HepG2 (cell line): ENCODE results near the gene KRTAP5-6. TPM values are rescaled to one million over a fixed set of nuclear protein-coding genes. Genes with fewer than 3 reads are reported as not detected.

Experiments
- ATAC-seq: fragments of 200-7000 bp; cut with Tn5 transposase; 3 replicates; pipeline ENCODE4 v1.9.1; 2020; ENCODE audit warnings: mild to moderate bottlenecking, moderate library complexity
- BruUV-seq: library from RNA; stranded (reverse); fragments of 400-500 nt; replicated peaks from 2 replicates; lab custom pipeline; 2021; lab: Mats Ljungman, UMichigan
- CTCF ChIA-PET: fragments of 300-600 bp; formaldehyde crosslinking; extraction: SDS; loops from one replicate; lab custom pipeline; 2021; ENCODE audit warnings: low total read pairs, inconsistent platforms, low intra/inter-chr PET ratio; lab: Yijun Ruan, JAX
- POLR2A ChIA-PET: fragments of 350-600 bp; sonication (Branson Sonifier 250); formaldehyde crosslinking; loops from one replicate; lab custom pipeline; 2020; ENCODE audit warnings: antibody characterized with exemption, inconsistent platforms; lab: Yijun Ruan, JAX
- DNase-seq: peaks from one replicate; pipeline ENCODE4 v3.0.0-alpha.2; 2015; ENCODE audit warnings: low spot score
- FAIRE-seq: peaks from 3 replicates; lab custom pipeline; 2011; peaks lifted over from hg19 to GRCh38; lab: Jason Lieb, UNC
- H2AFZ ChIP-seq: one replicate; pipeline ENCODE4 v1.6.1; 2011; ENCODE audit warnings: low read length, inconsistent platforms
- H3K27ac ChIP-seq: fragments of 300-600 bp; 3 replicates; pipeline ENCODE4 v1.8.0; 2011; ENCODE audit warnings: mixed run types, mild to moderate bottlenecking, mixed read lengths, low read length, inconsistent platforms; ENCODE audit not compliant: insufficient read depth; ENCODE audit errors: extremely low read length
- H3K27me3 ChIP-seq, 2 experiments: fragments of 200-600 bp in 1 of 2; 2 replicates in 1 of 2; 3 replicates in 1 of 2; pipeline versions ENCODE4 v1.6.0 to v1.8.0; 2011; ENCODE audit warnings: low read length in 2 of 2, mild to moderate bottlenecking in 2 of 2, moderate library complexity in 2 of 2, inconsistent platforms in 1 of 2; ENCODE audit not compliant: insufficient read depth in 2 of 2, control insufficient read depth in 1 of 2
- H3K36me3 ChIP-seq, 2 experiments: fragments of 200-600 bp in 1 of 2; replicated peaks in 1 of 2; 2 replicates in 1 of 2; 3 replicates in 1 of 2; pipeline versions ENCODE4 v1.5.1 to v1.8.0; 2011; ENCODE audit warnings: low read length in 2 of 2, inconsistent platforms in 1 of 2; ENCODE audit not compliant: insufficient read depth in 2 of 2, control insufficient read depth in 1 of 2
- H3K4me1 ChIP-seq: 2 replicates; pipeline ENCODE4 v1.5.1; 2012; ENCODE audit warnings: low read length, inconsistent platforms; ENCODE audit not compliant: insufficient read depth
- H3K4me2 ChIP-seq: 2 replicates; pipeline ENCODE4 v1.6.0; 2011; ENCODE audit warnings: low read depth, low read length, inconsistent platforms
- H3K4me3 ChIP-seq, 3 experiments: fragments of 200-600 bp in 1 of 3; sonication (generic), shearing (Covaris generic) in 1 of 3; replicated peaks in 1 of 3; 2 replicates each; pipeline ENCODE4 v1.5.1; 2011 to 2016; ENCODE audit warnings: low read length in 3 of 3, inconsistent platforms in 2 of 3, low read depth in 2 of 3, mild to moderate bottlenecking in 2 of 3, control low read depth in 1 of 3, mixed read lengths in 1 of 3; ENCODE audit not compliant: insufficient read depth in 1 of 3
- H3K79me2 ChIP-seq: one replicate; pipeline ENCODE4 v1.6.1; 2011; ENCODE audit warnings: low read length, inconsistent platforms; ENCODE audit not compliant: insufficient read depth
- H3K9ac ChIP-seq: 2 replicates; pipeline ENCODE4 v1.6.0; 2011; ENCODE audit warnings: mild to moderate bottlenecking, low read depth, low read length, inconsistent platforms; ENCODE audit not compliant: insufficient read depth
- H3K9me3 ChIP-seq: 2 replicates; pipeline ENCODE4 v1.5.1; 2012; ENCODE audit warnings: mild to moderate bottlenecking, low read length
- H4K20me1 ChIP-seq: 2 replicates; pipeline ENCODE4 v1.6.0; 2011; ENCODE audit warnings: inconsistent platforms, mild to moderate bottlenecking, low read length, moderate library complexity; ENCODE audit not compliant: insufficient read depth
- CREM ChIP-seq, 2 experiments: sonication (generic) in 1 of 2; formaldehyde crosslinking in 1 of 2; IDR thresholded peaks; 2 replicates each; pipeline versions ENCODE4 v1.4.0 to v1.6.1; 2016 to 2020; ENCODE audit warnings: antibody characterized with exemption in 1 of 2, mild to moderate bottlenecking in 1 of 2, missing genetic modification reagents in 1 of 2
- KDM3A ChIP-seq: IDR thresholded peaks from 2 replicates; pipeline ENCODE4 v1.6.1; 2018; ENCODE audit warnings: low read depth, missing compliant biosample characterization
- SAFB2 ChIP-seq: sonication (generic); formaldehyde crosslinking; IDR thresholded peaks from 2 replicates; pipeline ENCODE4 v1.5.1; 2020; ENCODE audit warnings: missing genetic modification reagents, low read depth, mild to moderate bottlenecking, borderline replicate concordance
- SMARCC2 ChIP-seq: fragments of 450-650 bp; IDR thresholded peaks from 2 replicates; pipeline ENCODE4 v1.6.1; 2017; ENCODE audit warnings: antibody characterized with exemption, mild to moderate bottlenecking
- ZBTB38 ChIP-seq: sonication (generic); formaldehyde crosslinking; IDR thresholded peaks from 2 replicates; pipeline ENCODE4 v1.5.1; 2020; ENCODE audit warnings: mild to moderate bottlenecking, missing genetic modification reagents
- ZNF121 ChIP-seq: sonication (generic); formaldehyde crosslinking; IDR thresholded peaks from 2 replicates; pipeline ENCODE4 v1.5.0; 2020; ENCODE audit warnings: mild to moderate bottlenecking, missing genetic modification reagents
- ZNF224 ChIP-seq: sonication (generic); formaldehyde crosslinking; IDR thresholded peaks from 2 replicates; pipeline ENCODE4 v1.5.0; 2020; ENCODE audit warnings: mild to moderate bottlenecking, missing genetic modification reagents
- ZNF33B ChIP-seq: sonication (generic); formaldehyde crosslinking; IDR thresholded peaks from 2 replicates; pipeline ENCODE4 v1.5.1; 2020; ENCODE audit warnings: mild to moderate bottlenecking, missing genetic modification reagents
- ZNF430 ChIP-seq: sonication (generic); formaldehyde crosslinking; IDR thresholded peaks from 2 replicates; pipeline ENCODE4 v1.9.0; 2021; ENCODE audit warnings: mild to moderate bottlenecking, missing genetic modification reagents
- ZNF510 ChIP-seq: sonication (generic); formaldehyde crosslinking; IDR thresholded peaks from 2 replicates; pipeline ENCODE4 v1.4.0; 2020; ENCODE audit warnings: low read depth, mild to moderate bottlenecking, missing genetic modification reagents
- ZNF713 ChIP-seq: sonication (generic); formaldehyde crosslinking; IDR thresholded peaks from 2 replicates; pipeline ENCODE4 v1.4.0; 2020; ENCODE audit warnings: mild to moderate bottlenecking, missing genetic modification reagents
- ZNF781 ChIP-seq: sonication (generic); formaldehyde crosslinking; IDR thresholded peaks from 2 replicates; pipeline ENCODE4 v1.5.1; 2020; ENCODE audit warnings: borderline replicate concordance, mild to moderate bottlenecking, missing genetic modification reagents; ENCODE audit errors: not compliant biosample characterization
- WGBS: methylation state at CpG from one replicate; pipeline ENCODE4 v1.1.6; 2017; ENCODE audit warnings: low lambda C conversion rate; 5-methylcytosine and 5-hydroxymethylcytosine counted together
- in situ Hi-C: cut with HindIII; loops from 2 replicates; pipeline ENCODE4 v1.10.0; 2017; ENCODE audit warnings: low pct_unique_long_range_greater_than_20kb; ENCODE audit not compliant: extremely low pct_ligation_motif_present
- intact Hi-C: fragments of 100-400 bp; cut with micrococcal nuclease; formaldehyde crosslinking; loops from one replicate; pipeline ENCODE4 v1.10.0; 2022; ENCODE audit not compliant: unreplicated experiment
- polyA plus RNA-seq, 8 experiments: library from polyadenylated mRNA; depleted of rRNA in 3 of 8; stranded (reverse) in 7 of 8; unstranded in 1 of 8; fragments of >200 nt; fragmentation: Illumina TruSeq in 4 of 8; extraction: Trizol in 4 of 8; gene quantifications; 2 replicates each; pipeline versions ENCODE4 v1.2.1 to v1.2.3, GENCODE V29; 2011 to 2016; ENCODE audit warnings: low read depth in 4 of 8, missing spikeins in 1 of 8, mixed read lengths in 1 of 8; ENCODE audit not compliant: insufficient read depth in 1 of 8
- total RNA-seq, 5 experiments: library from RNA; depleted of rRNA; stranded (reverse); fragments of >200 nt; fragmentation: Illumina TruSeq; extraction: Trizol; gene quantifications; 2 replicates each; pipeline ENCODE4 v1.2.3, GENCODE V29; 2016; ENCODE audit warnings: low read depth in 1 of 5
- TF ChIP-seq, protein P1 (sequence below), 2 experiments: sonication (generic) in 1 of 2; formaldehyde crosslinking in 1 of 2; IDR thresholded peaks; 2 replicates each; pipeline versions ENCODE4 v1.4.0 to v1.6.1; 2016 to 2020; ENCODE audit warnings: borderline replicate concordance in 1 of 2, low read depth in 1 of 2, mild to moderate bottlenecking in 1 of 2, missing genetic modification reagents in 1 of 2

KRTAP5-6 gene
- total and polyA plus RNA-seq, 2 of the 13 experiments (the other 11 are each of a cell fraction or from before 2014, with no cell fraction given), result not detected

- no peaks in the 10 kb centered on the region for H3K79me2 ChIP-seq
- no peaks in the 10 kb centered on the region for H4K20me1 ChIP-seq
- in situ Hi-C loops, result no loop called here
- H3K36me3 ChIP-seq, result no peaks in the 10 kb centered on the region
- H3K4me1 ChIP-seq, result peaks cover 68% of the 10 kb centered on the region
- POLR2A ChIA-PET, result interaction anchor here (0.7 to 3.7 kb wide), 12 partner anchors 25 to 500 kb away, joined by 3 to 122 read pairs (median 6); partner anchors contain the start of gene IFITM10
- DNase-seq (no peak), ATAC-seq (no peak)
- H3K27me3 ChIP-seq, result peaks cover 0 to 8% of the 10 kb centered on the region in 2 experiments; a peak in 2 of 5 replicates
- CTCF ChIA-PET, result interaction anchor here (0.6 to 4.9 kb wide), 8 partner anchors 39 to 504 kb away, joined by 3 to 37 read pairs (median 8); no protein-coding TSS in a partner anchor
- WGBS, result 97% methylated on average over 10 of the region's 19 CpGs
- no peaks in the 10 kb centered on the region for H3K9me3 ChIP-seq
- H2AFZ ChIP-seq, result no peak overlapping the region
- H3K27ac ChIP-seq, result no peak overlapping the region
- H3K9ac ChIP-seq, result no peak overlapping the region
- intact Hi-C loops, result loop anchor here (1.0 to 5.0 kb wide), 3 partner anchors 41 to 500 kb away; no protein-coding TSS in a partner anchor
- BruUV-seq, result no TSS peak
- no peak overlapping the region for H3K4me3 ChIP-seq
- peak; percentile 39; the same call in 1 of the 2 replicates for TF ChIP-seq ZBTB38 (CRISPR knock-in tag)
- 0 out of 2 replicates have a peak, but pooled peaks have one; percentile 3 for TF ChIP-seq ZNF430
- TF ChIP-seq ZNF713 (CRISPR knock-in tag), result 0 out of 2 replicates have a peak, but pooled peaks have one; percentile 8
- TF ChIP-seq ZNF121, result no peak
- TF ChIP-seq, all 625 proteins: peak for 3
- no peak for FAIRE-seq
- H3K4me2 ChIP-seq, result no peak overlapping the region
Observed at GRCh38 chr11:1652026-1652425, 45.0 kb upstream of the KRTAP5-6 start.

GRCh38 chr11:1652442-1652770 lies 44.6 kb upstream of the KRTAP5-6 start:
- H3K36me3 ChIP-seq, result no peaks in the 10 kb centered on the region
- no peaks in the 10 kb centered on the region for H4K20me1 ChIP-seq
- H3K4me1 ChIP-seq, result peaks cover 68% of the 10 kb centered on the region
- in situ Hi-C loops (no loop called here), intact Hi-C loops (loop anchor here (1.0 to 5.0 kb wide), 3 partner anchors 41 to 500 kb away; no protein-coding TSS in a partner anchor)
- no peak overlapping the region for H3K4me2 ChIP-seq
- H3K79me2 ChIP-seq, result no peaks in the 10 kb centered on the region
- no peak for FAIRE-seq
- H3K9me3 ChIP-seq, result no peaks in the 10 kb centered on the region
- 59% methylated on average over 20 of the region's 20 CpGs for WGBS
- H3K4me3 ChIP-seq, result no peak overlapping the region
- BruUV-seq, result no TSS peak
- ChIA-PET CTCF (interaction anchor here (0.6 to 4.9 kb wide), 8 partner anchors 39 to 504 kb away, joined by 3 to 37 read pairs (median 8); no protein-coding TSS in a partner anchor), POLR2A (interaction anchor here (0.7 to 3.7 kb wide), 12 partner anchors 12 to 499 kb away, joined by 3 to 122 read pairs (median 6); partner anchors contain the start of gene IFITM10)
- no peak overlapping the region for H3K27ac ChIP-seq
- no peak for DNase-seq
- H3K27me3 ChIP-seq, result peaks cover 0 to 8% of the 10 kb centered on the region in 2 experiments; a peak in 2 of 5 replicates
- ATAC-seq, result no peak
- H3K9ac ChIP-seq, result no peak overlapping the region
- H2AFZ ChIP-seq, result no peak overlapping the region
- no peak for TF ChIP-seq CREM (IDR thresholded peaks at IDR 0.05)
- no peak for TF ChIP-seq CREM (CRISPR knock-in tag; IDR thresholded peaks at IDR 0.05)
- TF ChIP-seq, protein P1, sequence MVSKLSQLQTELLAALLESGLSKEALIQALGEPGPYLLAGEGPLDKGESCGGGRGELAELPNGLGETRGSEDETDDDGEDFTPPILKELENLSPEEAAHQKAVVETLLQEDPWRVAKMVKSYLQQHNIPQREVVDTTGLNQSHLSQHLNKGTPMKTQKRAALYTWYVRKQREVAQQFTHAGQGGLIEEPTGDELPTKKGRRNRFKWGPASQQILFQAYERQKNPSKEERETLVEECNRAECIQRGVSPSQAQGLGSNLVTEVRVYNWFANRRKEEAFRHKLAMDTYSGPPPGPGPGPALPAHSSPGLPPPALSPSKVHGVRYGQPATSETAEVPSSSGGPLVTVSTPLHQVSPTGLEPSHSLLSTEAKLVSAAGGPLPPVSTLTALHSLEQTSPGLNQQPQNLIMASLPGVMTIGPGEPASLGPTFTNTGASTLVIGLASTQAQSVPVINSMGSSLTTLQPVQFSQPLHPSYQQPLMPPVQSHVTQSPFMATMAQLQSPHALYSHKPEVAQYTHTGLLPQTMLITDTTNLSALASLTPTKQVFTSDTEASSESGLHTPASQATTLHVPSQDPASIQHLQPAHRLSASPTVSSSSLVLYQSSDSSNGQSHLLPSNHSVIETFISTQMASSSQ (IDR thresholded peaks at IDR 0.05; ENCODE audit: low read depth), result no peak
- TF ChIP-seq, protein P1 (CRISPR knock-in tag; IDR thresholded peaks at IDR 0.05; ENCODE audit: borderline replicate concordance), result no peak
- TF ChIP-seq ZNF781, result peak; percentile 15
- 0 out of 2 replicates have a peak, but pooled peaks have one; percentile 9 for TF ChIP-seq ZNF430
- TF ChIP-seq SMARCC2, result no peak
- TF ChIP-seq ZNF224 (CRISPR knock-in tag), result peak; percentile 47; the same call in 1 of the 2 replicates
- no peak for TF ChIP-seq SAFB2 (CRISPR knock-in tag)
- no peak for TF ChIP-seq ZNF510
- TF ChIP-seq ZNF33B (CRISPR knock-in tag), result 0 out of 2 replicates have a peak, but pooled peaks have one; percentile 34
- TF ChIP-seq KDM3A, result no peak
